ENCODE results near the gene FNDC3B. TPM values are rescaled to one million over a fixed set of nuclear protein-coding genes. Genes with fewer than 3 reads are reported as not detected.
A peak's percentile ranks its signal among the peaks of the same experiment; 100 is the strongest.

Gene FNDC3B
- total and polyA plus RNA-seq, 9 of the 15 experiments (the other 6 are each of a cell fraction or from before 2014, with no cell fraction given) = 7.0 to 35.8 (median 16.2) TPM

DNA sequence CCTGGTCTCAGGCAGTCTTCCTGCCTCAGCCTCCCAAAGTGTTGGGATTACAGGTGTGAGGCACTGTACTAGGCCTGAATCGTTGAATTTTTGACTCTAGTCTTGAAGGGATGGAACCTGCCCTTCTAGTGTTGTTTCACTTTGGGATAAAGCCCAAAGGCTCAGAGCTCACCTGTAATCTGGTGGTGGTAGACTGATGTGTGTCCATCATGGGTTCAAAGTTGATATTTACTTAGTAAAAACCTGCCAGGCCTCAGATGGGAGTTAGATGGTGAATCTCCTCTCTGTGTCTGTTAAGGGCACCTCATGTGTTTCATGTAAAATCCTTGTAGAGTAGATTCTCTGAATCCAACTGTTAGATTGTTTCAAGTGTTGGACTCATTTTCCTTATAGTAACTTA lies 41.1 kb downstream of the FNDC3B start:
- no peaks in the 10 kb centered on the region for H3K27me3 ChIP-seq (ENCODE audit: control insufficient read depth in 2 of 2, insufficient read depth in 2 of 2, low read length in 2 of 2)
- DNase-seq (ENCODE audit: extremely low read depth in 1 of 4, low spot score in 3 of 4) (no peak), ATAC-seq (peak; percentile 9), FAIRE-seq (peak; percentile 42)
- no peak overlapping the region; the same call in 2 of the 3 replicates for H3K27ac ChIP-seq (ENCODE audit: extremely low read depth, low read depth, low read length)
- WGBS (ENCODE audit: insufficient coverage, low coverage, missing lambda C conversion rate) = 80% methylated on average over 1 of the region's 1 CpG
- H3K36me3 ChIP-seq (ENCODE audit: control insufficient read depth, insufficient read depth, low read length) = peaks cover 36% of the 10 kb centered on the region
- H4K20me1 ChIP-seq (replicated peaks; ENCODE audit: control insufficient read depth, insufficient read depth, low read length) = no peaks in the 10 kb centered on the region
- CTCF ChIA-PET (ENCODE audit: low intra/inter-chr PET ratio) = no interaction called here
- H3K9me3 ChIP-seq (replicated peaks; ENCODE audit: control insufficient read depth, insufficient read depth, low read depth, low read length) = no peaks in the 10 kb centered on the region
- H3K4me1 ChIP-seq (replicated peaks in 1 of 2; ENCODE audit: control insufficient read depth in 2 of 2, insufficient read depth in 2 of 2, low read length in 2 of 2) = peaks cover 4 to 29% of the 10 kb centered on the region in 2 experiments; a peak in 3 of 5 replicates
- no TSS peak for BruUV-seq (replicated peaks)
- no peak overlapping the region for H3K4me2 ChIP-seq (ENCODE audit: insufficient read depth, low read length)
- no peak overlapping the region for H3K9ac ChIP-seq (ENCODE audit: insufficient read depth in 1 of 2, low read depth in 2 of 2, low read length in 2 of 2)
- H3K9me1 ChIP-seq (ENCODE audit: control insufficient read depth, insufficient read depth, low read length) = no peaks in the 10 kb centered on the region
- H3K79me2 ChIP-seq (ENCODE audit: control insufficient read depth, insufficient read depth, low read length) = peaks cover 98% of the 10 kb centered on the region
- intact Hi-C loops (cut with micrococcal nuclease) (no loop called here), in situ Hi-C loops (cut with MboI) (no loop called here)
- no peak overlapping the region for H3K4me3 ChIP-seq
- POLR2A ChIA-PET = interaction anchor here (1.2 to 3.1 kb wide), 3 partner anchors 8 to 17 kb away, joined by 5 to 15 read pairs (median 6); no protein-coding TSS in a partner anchor
- no peak overlapping the region for H2AFZ ChIP-seq (ENCODE audit: low read depth, low read length)
- TF ChIP-seq DIDO1 (tag; IDR thresholded peaks at IDR 0.05; ENCODE audit: low read depth) = no peak
- no peak for TF ChIP-seq ZNF24 (IDR thresholded peaks at IDR 0.05)
- TF ChIP-seq SMARCA4 (IDR thresholded peaks at IDR 0.05) = no peak
- no peak for TF ChIP-seq ZNF584 (CRISPR knock-in tag; IDR thresholded peaks at IDR 0.05; ENCODE audit: low read depth)
- TF ChIP-seq FIP1L1 (IDR thresholded peaks at IDR 0.05; ENCODE audit: low read depth, low read length, poor library complexity, severe bottlenecking) = no peak
- TF ChIP-seq, protein P1, sequence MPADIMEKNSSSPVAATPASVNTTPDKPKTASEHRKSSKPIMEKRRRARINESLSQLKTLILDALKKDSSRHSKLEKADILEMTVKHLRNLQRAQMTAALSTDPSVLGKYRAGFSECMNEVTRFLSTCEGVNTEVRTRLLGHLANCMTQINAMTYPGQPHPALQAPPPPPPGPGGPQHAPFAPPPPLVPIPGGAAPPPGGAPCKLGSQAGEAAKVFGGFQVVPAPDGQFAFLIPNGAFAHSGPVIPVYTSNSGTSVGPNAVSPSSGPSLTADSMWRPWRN (IDR thresholded peaks at IDR 0.05; ENCODE audit: low read depth) = no peak
- no peak for TF ChIP-seq NCOA2 (IDR thresholded peaks at IDR 0.05; ENCODE audit: partially characterized antibody in 2 of 2)
- TF ChIP-seq, protein P2, sequence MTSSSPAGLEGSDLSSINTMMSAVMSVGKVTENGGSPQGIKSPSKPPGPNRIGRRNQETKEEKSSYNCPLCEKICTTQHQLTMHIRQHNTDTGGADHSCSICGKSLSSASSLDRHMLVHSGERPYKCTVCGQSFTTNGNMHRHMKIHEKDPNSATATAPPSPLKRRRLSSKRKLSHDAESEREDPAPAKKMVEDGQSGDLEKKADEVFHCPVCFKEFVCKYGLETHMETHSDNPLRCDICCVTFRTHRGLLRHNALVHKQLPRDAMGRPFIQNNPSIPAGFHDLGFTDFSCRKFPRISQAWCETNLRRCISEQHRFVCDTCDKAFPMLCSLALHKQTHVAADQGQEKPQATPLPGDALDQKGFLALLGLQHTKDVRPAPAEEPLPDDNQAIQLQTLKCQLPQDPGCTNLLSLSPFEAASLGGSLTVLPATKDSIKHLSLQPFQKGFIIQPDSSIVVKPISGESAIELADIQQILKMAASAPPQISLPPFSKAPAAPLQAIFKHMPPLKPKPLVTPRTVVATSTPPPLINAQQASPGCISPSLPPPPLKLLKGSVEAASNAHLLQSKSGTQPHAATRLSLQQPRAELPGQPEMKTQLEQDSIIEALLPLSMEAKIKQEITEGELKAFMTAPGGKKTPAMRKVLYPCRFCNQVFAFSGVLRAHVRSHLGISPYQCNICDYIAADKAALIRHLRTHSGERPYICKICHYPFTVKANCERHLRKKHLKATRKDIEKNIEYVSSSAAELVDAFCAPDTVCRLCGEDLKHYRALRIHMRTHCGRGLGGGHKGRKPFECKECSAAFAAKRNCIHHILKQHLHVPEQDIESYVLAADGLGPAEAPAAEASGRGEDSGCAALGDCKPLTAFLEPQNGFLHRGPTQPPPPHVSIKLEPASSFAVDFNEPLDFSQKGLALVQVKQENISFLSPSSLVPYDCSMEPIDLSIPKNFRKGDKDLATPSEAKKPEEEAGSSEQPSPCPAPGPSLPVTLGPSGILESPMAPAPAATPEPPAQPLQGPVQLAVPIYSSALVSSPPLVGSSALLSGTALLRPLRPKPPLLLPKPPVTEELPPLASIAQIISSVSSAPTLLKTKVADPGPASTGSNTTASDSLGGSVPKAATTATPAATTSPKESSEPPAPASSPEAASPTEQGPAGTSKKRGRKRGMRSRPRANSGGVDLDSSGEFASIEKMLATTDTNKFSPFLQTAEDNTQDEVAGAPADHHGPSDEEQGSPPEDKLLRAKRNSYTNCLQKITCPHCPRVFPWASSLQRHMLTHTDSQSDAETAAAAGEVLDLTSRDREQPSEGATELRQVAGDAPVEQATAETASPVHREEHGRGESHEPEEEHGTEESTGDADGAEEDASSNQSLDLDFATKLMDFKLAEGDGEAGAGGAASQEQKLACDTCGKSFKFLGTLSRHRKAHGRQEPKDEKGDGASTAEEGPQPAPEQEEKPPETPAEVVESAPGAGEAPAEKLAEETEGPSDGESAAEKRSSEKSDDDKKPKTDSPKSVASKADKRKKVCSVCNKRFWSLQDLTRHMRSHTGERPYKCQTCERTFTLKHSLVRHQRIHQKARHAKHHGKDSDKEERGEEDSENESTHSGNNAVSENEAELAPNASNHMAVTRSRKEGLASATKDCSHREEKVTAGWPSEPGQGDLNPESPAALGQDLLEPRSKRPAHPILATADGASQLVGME (CRISPR knock-in tag; IDR thresholded peaks at IDR 0.05) = no peak
- TF ChIP-seq, protein P3, sequence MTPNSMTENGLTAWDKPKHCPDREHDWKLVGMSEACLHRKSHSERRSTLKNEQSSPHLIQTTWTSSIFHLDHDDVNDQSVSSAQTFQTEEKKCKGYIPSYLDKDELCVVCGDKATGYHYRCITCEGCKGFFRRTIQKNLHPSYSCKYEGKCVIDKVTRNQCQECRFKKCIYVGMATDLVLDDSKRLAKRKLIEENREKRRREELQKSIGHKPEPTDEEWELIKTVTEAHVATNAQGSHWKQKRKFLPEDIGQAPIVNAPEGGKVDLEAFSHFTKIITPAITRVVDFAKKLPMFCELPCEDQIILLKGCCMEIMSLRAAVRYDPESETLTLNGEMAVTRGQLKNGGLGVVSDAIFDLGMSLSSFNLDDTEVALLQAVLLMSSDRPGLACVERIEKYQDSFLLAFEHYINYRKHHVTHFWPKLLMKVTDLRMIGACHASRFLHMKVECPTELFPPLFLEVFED (CRISPR knock-in tag; conservative IDR thresholded peaks at IDR 0.05) = no peak
- no peak for TF ChIP-seq KLF13 (tag; IDR thresholded peaks at IDR 0.05; ENCODE audit: borderline replicate concordance, low read depth)
- TF ChIP-seq RBM22 (IDR thresholded peaks at IDR 0.05; ENCODE audit: low read depth, low read length, poor library complexity, severe bottlenecking) = no peak
- no peak for TF ChIP-seq ZNF184 (CRISPR knock-in tag; IDR thresholded peaks at IDR 0.05)
- TF ChIP-seq SAFB2 (IDR thresholded peaks at IDR 0.05; ENCODE audit: borderline replicate concordance, low read depth, low read length, severe bottlenecking) = no peak
- TF ChIP-seq E2F3 (CRISPR knock-in tag; IDR thresholded peaks at IDR 0.05) = no peak
